ENCODE results near the gene PLEKHA6.

Gene PLEKHA6

DNA sequence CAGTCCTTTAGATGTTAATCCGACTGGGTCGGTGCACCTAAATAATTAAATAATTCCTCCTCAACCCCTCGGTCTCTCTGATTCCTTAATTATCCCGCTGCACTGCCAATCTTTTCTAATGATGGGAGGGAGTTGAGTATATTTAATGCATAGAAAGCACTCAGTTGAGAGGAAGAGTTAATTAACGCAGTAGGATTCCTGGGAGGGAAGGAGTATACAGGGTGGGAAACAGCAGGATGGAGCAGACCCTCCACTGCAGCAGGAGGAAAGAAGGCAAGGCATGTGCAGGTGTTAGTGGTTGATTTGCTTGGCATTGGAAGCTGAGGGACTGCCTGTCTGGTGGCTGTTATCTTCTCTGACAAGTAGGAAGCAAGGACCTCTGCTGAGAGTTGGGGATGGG is 183.7 kb downstream of the PLEKHA6 start:
- H3K9me2 ChIP-seq (replicated peaks; ENCODE audit: control insufficient read depth, low read length): no peaks in the 10 kb centered on the region
- H3K27ac ChIP-seq (ENCODE audit: low read depth, low read length): no peak overlapping the region
- no peak for TF ChIP-seq EZH2phosphoT487 (IDR thresholded peaks at IDR 0.05; ENCODE audit: borderline replicate concordance, low read length)
- no peak for TF ChIP-seq CTCF (IDR thresholded peaks at IDR 0.05; ENCODE audit: low read depth, low read length, poor library complexity, severe bottlenecking)
- no peak overlapping the region for H3K4me2 ChIP-seq (ENCODE audit: low read length)
- H3K4me1 ChIP-seq (ENCODE audit: control insufficient read depth, low read length): no peaks in the 10 kb centered on the region
- no peak overlapping the region for H3K4me3 ChIP-seq (ENCODE audit: low read length)
- H3K36me3 ChIP-seq (ENCODE audit: control insufficient read depth, low read length): no peaks in the 10 kb centered on the region
- H3K27me3 ChIP-seq (ENCODE audit: control insufficient read depth, low read length): peaks cover 6% of the 10 kb centered on the region; the same call in 1 of the 2 replicates
- H4K20me1 ChIP-seq (ENCODE audit: control insufficient read depth, insufficient read depth, low read depth, low read length): no peaks in the 10 kb centered on the region
- H3F3A ChIP-seq (ENCODE audit: control insufficient read depth, insufficient read depth): no peaks in the 10 kb centered on the region
- H3K79me2 ChIP-seq (ENCODE audit: control insufficient read depth, low read length): no peaks in the 10 kb centered on the region
- H3K9me3 ChIP-seq (ENCODE audit: control insufficient read depth, insufficient read depth, low read length): peaks cover 3% of the 10 kb centered on the region; the same call in 1 of the 2 replicates

DNA sequence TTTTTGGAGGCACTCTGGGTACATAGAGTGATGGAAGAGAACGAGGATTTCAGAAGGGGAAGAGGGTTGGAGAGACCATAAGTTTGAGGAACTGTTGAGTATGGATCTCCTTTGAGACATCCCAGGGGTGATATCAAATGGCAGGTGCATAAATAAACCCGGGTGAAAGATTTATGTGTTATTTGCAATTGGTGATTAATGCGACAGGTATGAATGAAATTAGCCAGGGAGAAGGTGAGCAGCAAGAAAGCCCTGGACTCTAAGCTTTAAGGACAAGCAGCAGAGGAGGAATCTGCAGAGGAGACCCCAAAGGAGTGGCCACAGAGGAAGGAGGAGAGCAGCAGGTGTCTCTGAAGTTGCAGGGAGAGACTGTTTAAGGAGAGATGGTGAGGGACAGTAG is 184.8 kb downstream of the PLEKHA6 start:
- H3K9me3 ChIP-seq (ENCODE audit: control insufficient read depth, insufficient read depth, low read length): peaks cover 13% of the 10 kb centered on the region
- no peaks in the 10 kb centered on the region for H3K36me3 ChIP-seq (ENCODE audit: control insufficient read depth, low read length)
- H3K4me1 ChIP-seq (ENCODE audit: control insufficient read depth, low read length): no peaks in the 10 kb centered on the region
- TF ChIP-seq CTCF (IDR thresholded peaks at IDR 0.05; ENCODE audit: low read depth, low read length, poor library complexity, severe bottlenecking) (no peak), EZH2phosphoT487 (IDR thresholded peaks at IDR 0.05; ENCODE audit: borderline replicate concordance, low read length) (no peak)
- H4K20me1 ChIP-seq (ENCODE audit: control insufficient read depth, insufficient read depth, low read depth, low read length): no peaks in the 10 kb centered on the region
- no peaks in the 10 kb centered on the region for H3K9me2 ChIP-seq (replicated peaks; ENCODE audit: control insufficient read depth, low read length)
- peaks cover 6% of the 10 kb centered on the region; the same call in 1 of the 2 replicates for H3K27me3 ChIP-seq (ENCODE audit: control insufficient read depth, low read length)
- no peaks in the 10 kb centered on the region for H3K79me2 ChIP-seq (ENCODE audit: control insufficient read depth, low read length)
- no peak overlapping the region for H3K4me2 ChIP-seq (ENCODE audit: low read length)
- no peak overlapping the region for H3K27ac ChIP-seq (ENCODE audit: low read depth, low read length)
- H3F3A ChIP-seq (ENCODE audit: control insufficient read depth, insufficient read depth): no peaks in the 10 kb centered on the region
- no peak overlapping the region for H3K4me3 ChIP-seq (ENCODE audit: low read length)

GRCh38 chr1:204172404-204173029 is 187.2 kb downstream of the PLEKHA6 start:
- no peak overlapping the region for H3K27ac ChIP-seq (ENCODE audit: low read depth, low read length)
- H3F3A ChIP-seq (ENCODE audit: control insufficient read depth, insufficient read depth): no peaks in the 10 kb centered on the region
- H3K27me3 ChIP-seq (ENCODE audit: control insufficient read depth, low read length): peaks cover 6% of the 10 kb centered on the region; the same call in 1 of the 2 replicates
- no peaks in the 10 kb centered on the region for H3K36me3 ChIP-seq (ENCODE audit: control insufficient read depth, low read length)
- no peaks in the 10 kb centered on the region for H3K9me2 ChIP-seq (replicated peaks; ENCODE audit: control insufficient read depth, low read length)
- H3K4me2 ChIP-seq (ENCODE audit: low read length): no peak overlapping the region
- no peak for TF ChIP-seq CTCF (IDR thresholded peaks at IDR 0.05; ENCODE audit: low read depth, low read length, poor library complexity, severe bottlenecking)
- TF ChIP-seq EZH2phosphoT487 (IDR thresholded peaks at IDR 0.05; ENCODE audit: borderline replicate concordance, low read length): no peak
- no peaks in the 10 kb centered on the region for H3K79me2 ChIP-seq (ENCODE audit: control insufficient read depth, low read length)
- H3K9me3 ChIP-seq (ENCODE audit: control insufficient read depth, insufficient read depth, low read length): peaks cover 26% of the 10 kb centered on the region
- no peak overlapping the region for H3K4me3 ChIP-seq (ENCODE audit: low read length)
- no peaks in the 10 kb centered on the region for H3K4me1 ChIP-seq (ENCODE audit: control insufficient read depth, low read length)
- H4K20me1 ChIP-seq (ENCODE audit: control insufficient read depth, insufficient read depth, low read depth, low read length): no peaks in the 10 kb centered on the region

Measured in DOHH2 (cell line).